HG03060 (cell line): ENCODE measurements around the gene LGR5.

Experiments used
- ATAC-seq: cut with Tn5 transposase; IDR thresholded peaks from one replicate; pipeline ENCODE4 v1.9.1; 2021; ENCODE audit warnings: low read depth, moderate number of reproducible peaks; ENCODE audit not compliant: unreplicated experiment

Gene LGR5

GRCh38 chr12:71585218-71585617, 145.6 kb downstream of the LGR5 start:
- no peak for ATAC-seq

- no peak for ATAC-seq
Observed at GRCh38 chr12:71587012-71587411, 147.4 kb downstream of the LGR5 start.

GRCh38 chr12:71589478-71589881, 149.9 kb downstream of the LGR5 start:
- ATAC-seq: no peak

GRCh38 chr12:71591601-71592000, 152.0 kb downstream of the LGR5 start:
- no peak for ATAC-seq

- ATAC-seq: no peak
Observed at GRCh38 chr12:71592841-71593240, 153.2 kb downstream of the LGR5 start.

GRCh38 chr12:71594214-71594948, 154.8 kb downstream of the LGR5 start:
- no peak for ATAC-seq

GRCh38 chr12:71599210-71599609, 159.6 kb downstream of the LGR5 start:
- ATAC-seq: no peak

- no peak for ATAC-seq
Observed at GRCh38 chr12:71601546-71601945, 161.9 kb downstream of the LGR5 start.

GRCh38 chr12:71602761-71603577, 163.4 kb downstream of the LGR5 start:
- ATAC-seq: no peak

- no peak for ATAC-seq
Observed at GRCh38 chr12:71605039-71605438, 165.4 kb downstream of the LGR5 start.

GRCh38 chr12:71607494-71608330, 168.1 kb downstream of the LGR5 start:
- no peak for ATAC-seq

GRCh38 chr12:71610031-71610795, 170.6 kb downstream of the LGR5 start:
- ATAC-seq: no peak

GRCh38 chr12:71621938-71622337, 182.3 kb downstream of the LGR5 start:
- no peak for ATAC-seq

GRCh38 chr12:71625476-71625875, 185.9 kb downstream of the LGR5 start:
- ATAC-seq: no peak

- ATAC-seq: no peak
Observed at GRCh38 chr12:71626098-71626497, 186.5 kb downstream of the LGR5 start.

GRCh38 chr12:71626768-71627167, 187.2 kb downstream of the LGR5 start:
- ATAC-seq: no peak

- ATAC-seq: no peak
Observed at GRCh38 chr12:71627438-71628002, 187.9 kb downstream of the LGR5 start.
